DND-41 (cell line): ENCODE data around the gene FAM168A.

Source experiments
- ATAC-seq: fragments of 200-7000 bp; cut with Tn5 transposase; 3 replicates; pipeline ENCODE4 v1.9.1; 2021; ENCODE audit warnings: low read depth; ENCODE audit not compliant: insufficient read depth
- DNase-seq: peaks from one replicate; pipeline ENCODE4 v3.0.0-alpha.2; 2020
- H2AFZ ChIP-seq: 2 replicates; pipeline ENCODE4 v1.6.0; 2012; ENCODE audit warnings: low read depth, low read length
- H3K27ac ChIP-seq: 2 replicates; pipeline ENCODE4 v1.5.1; 2012; ENCODE audit warnings: low read length, inconsistent platforms
- H3K27me3 ChIP-seq: fragments of 200-600 bp; sonication (generic); 2 replicates; pipeline ENCODE4 v1.6.0; 2012; ENCODE audit warnings: low read length, mild to moderate bottlenecking, inconsistent platforms; ENCODE audit not compliant: insufficient read depth, poor library complexity
- H3K36me3 ChIP-seq: 2 replicates; pipeline ENCODE4 v1.5.1; 2012; ENCODE audit warnings: low read length, inconsistent platforms; ENCODE audit not compliant: insufficient read depth
- H3K4me1 ChIP-seq: 2 replicates; pipeline ENCODE4 v1.5.1; 2012; ENCODE audit warnings: mild to moderate bottlenecking, low read length; ENCODE audit not compliant: insufficient read depth
- H3K4me2 ChIP-seq: 2 replicates; pipeline ENCODE4 v1.6.0; 2012; ENCODE audit warnings: mild to moderate bottlenecking, moderate library complexity, low read length, inconsistent platforms; ENCODE audit not compliant: insufficient read depth
- H3K4me3 ChIP-seq, 2 experiments: fragments of 200-600 bp in 1 of 2; shearing (Covaris generic) in 1 of 2; 2 replicates each; pipeline ENCODE4 v1.5.1; 2012 to 2016; ENCODE audit warnings: inconsistent platforms in 2 of 2, low read length in 2 of 2, mild to moderate bottlenecking in 2 of 2, low read depth in 1 of 2, moderate library complexity in 1 of 2
- H3K79me2 ChIP-seq: 2 replicates; pipeline ENCODE4 v1.6.0; 2012; ENCODE audit warnings: low read length, inconsistent platforms; ENCODE audit not compliant: insufficient read depth
- H3K9ac ChIP-seq: 2 replicates; pipeline ENCODE4 v1.6.0; 2012; ENCODE audit warnings: low read depth, mild to moderate bottlenecking, inconsistent platforms, low read length, moderate library complexity
- H3K9me3 ChIP-seq: 2 replicates; pipeline ENCODE4 v1.5.1; 2012; ENCODE audit warnings: low read length, moderate library complexity, mild to moderate bottlenecking, inconsistent platforms; ENCODE audit not compliant: insufficient read depth, severe bottlenecking
- H4K20me1 ChIP-seq: 2 replicates; pipeline ENCODE4 v1.6.0; 2012; ENCODE audit warnings: low read length; ENCODE audit not compliant: insufficient read depth
- EZH2 ChIP-seq: IDR thresholded peaks from 3 replicates; pipeline ENCODE4 v1.6.1; 2012; ENCODE audit warnings: borderline replicate concordance, low read depth, mild to moderate bottlenecking, moderate library complexity, low read length, inconsistent platforms; ENCODE audit not compliant: severe bottlenecking
- TF ChIP-seq, protein P1 (sequence below): IDR thresholded peaks from 2 replicates; pipeline ENCODE4 v1.5.1; 2012; ENCODE audit warnings: borderline replicate concordance, low read length, moderate library complexity, mild to moderate bottlenecking; ENCODE audit not compliant: poor library complexity, severe bottlenecking; ENCODE audit errors: extremely low read depth

The FAM168A gene

DNA sequence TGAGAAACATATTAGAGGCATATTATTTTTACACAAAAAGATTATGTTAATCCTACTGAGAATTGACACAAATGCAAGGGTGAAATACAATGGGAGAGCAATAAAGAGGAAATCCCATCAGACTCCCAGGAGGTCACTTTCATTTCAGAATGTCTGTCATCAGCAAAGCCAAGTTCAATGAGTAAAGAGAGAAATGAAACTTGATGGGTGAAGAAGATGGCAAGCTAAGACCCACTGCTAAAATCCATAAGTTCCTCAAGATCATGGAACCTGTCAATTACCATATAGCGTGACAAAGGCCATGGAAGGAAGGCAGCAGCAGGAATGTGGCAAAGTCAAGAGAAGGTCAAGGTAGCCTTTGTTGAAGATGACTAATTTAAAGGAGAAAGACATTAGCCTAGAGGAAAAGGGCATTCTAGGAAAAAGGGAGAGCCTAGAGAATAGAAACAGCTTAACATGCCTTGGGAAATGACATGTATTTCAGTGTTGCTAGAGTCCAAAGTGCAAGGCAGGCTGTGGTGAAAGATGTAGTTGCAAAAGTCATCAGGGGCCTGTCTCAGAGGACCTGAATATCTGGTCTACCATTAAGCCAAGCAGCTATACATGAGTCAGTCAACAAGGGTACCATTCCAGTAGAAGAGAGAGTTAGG lies 43.1 kb downstream of the FAM168A start:
- peaks cover 19% of the 10 kb centered on the region; the same call in 1 of the 2 replicates for H3K4me1 ChIP-seq
- no peak overlapping the region for H2AFZ ChIP-seq
- no peak overlapping the region for H3K4me2 ChIP-seq
- no peak for ATAC-seq
- no peaks in the 10 kb centered on the region for H3K9me3 ChIP-seq
- DNase-seq, result no peak
- no peak overlapping the region for H3K27ac ChIP-seq
- H3K27me3 ChIP-seq, result no peaks in the 10 kb centered on the region
- no peaks in the 10 kb centered on the region for H4K20me1 ChIP-seq
- H3K9ac ChIP-seq, result no peak overlapping the region
- TF ChIP-seq, protein P1, sequence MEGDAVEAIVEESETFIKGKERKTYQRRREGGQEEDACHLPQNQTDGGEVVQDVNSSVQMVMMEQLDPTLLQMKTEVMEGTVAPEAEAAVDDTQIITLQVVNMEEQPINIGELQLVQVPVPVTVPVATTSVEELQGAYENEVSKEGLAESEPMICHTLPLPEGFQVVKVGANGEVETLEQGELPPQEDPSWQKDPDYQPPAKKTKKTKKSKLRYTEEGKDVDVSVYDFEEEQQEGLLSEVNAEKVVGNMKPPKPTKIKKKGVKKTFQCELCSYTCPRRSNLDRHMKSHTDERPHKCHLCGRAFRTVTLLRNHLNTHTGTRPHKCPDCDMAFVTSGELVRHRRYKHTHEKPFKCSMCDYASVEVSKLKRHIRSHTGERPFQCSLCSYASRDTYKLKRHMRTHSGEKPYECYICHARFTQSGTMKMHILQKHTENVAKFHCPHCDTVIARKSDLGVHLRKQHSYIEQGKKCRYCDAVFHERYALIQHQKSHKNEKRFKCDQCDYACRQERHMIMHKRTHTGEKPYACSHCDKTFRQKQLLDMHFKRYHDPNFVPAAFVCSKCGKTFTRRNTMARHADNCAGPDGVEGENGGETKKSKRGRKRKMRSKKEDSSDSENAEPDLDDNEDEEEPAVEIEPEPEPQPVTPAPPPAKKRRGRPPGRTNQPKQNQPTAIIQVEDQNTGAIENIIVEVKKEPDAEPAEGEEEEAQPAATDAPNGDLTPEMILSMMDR, result no peak
- no peak for TF ChIP-seq EZH2
- no peak overlapping the region for H3K4me3 ChIP-seq
- H3K36me3 ChIP-seq, result no peaks in the 10 kb centered on the region
- peaks cover 21% of the 10 kb centered on the region for H3K79me2 ChIP-seq

DNA sequence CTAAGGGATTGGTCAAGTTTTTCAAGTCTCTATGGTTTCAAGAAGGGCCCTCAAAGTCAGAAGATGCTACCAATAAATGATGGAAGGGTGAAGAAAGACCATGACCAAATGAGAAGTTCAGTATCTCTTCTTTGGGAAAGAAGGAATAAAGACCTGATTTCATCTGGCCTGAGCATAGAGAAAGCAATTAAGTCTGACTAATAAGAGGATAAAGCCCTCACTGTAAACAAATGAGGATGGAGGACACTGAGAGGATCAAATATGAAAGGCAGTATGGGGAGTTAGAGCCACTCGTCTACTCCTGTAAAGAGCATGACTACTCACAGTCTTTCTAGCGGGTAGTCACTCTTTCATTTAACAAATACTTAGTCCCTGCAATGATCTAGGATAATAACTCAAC lies 44.6 kb downstream of the FAM168A start:
- H3K9me3 ChIP-seq, result no peaks in the 10 kb centered on the region
- no peak overlapping the region for H3K4me2 ChIP-seq
- DNase-seq (no peak), ATAC-seq (no peak)
- no peak overlapping the region for H2AFZ ChIP-seq
- no peaks in the 10 kb centered on the region for H3K27me3 ChIP-seq
- H3K4me3 ChIP-seq, result no peak overlapping the region
- no peak overlapping the region for H3K27ac ChIP-seq
- no peak overlapping the region for H3K9ac ChIP-seq
- H3K36me3 ChIP-seq, result no peaks in the 10 kb centered on the region
- peaks cover 17% of the 10 kb centered on the region for H3K79me2 ChIP-seq
- H3K4me1 ChIP-seq, result peaks cover 19% of the 10 kb centered on the region; the same call in 1 of the 2 replicates
- H4K20me1 ChIP-seq, result no peaks in the 10 kb centered on the region
- TF ChIP-seq, protein P1, result no peak
- TF ChIP-seq EZH2, result no peak

DNA sequence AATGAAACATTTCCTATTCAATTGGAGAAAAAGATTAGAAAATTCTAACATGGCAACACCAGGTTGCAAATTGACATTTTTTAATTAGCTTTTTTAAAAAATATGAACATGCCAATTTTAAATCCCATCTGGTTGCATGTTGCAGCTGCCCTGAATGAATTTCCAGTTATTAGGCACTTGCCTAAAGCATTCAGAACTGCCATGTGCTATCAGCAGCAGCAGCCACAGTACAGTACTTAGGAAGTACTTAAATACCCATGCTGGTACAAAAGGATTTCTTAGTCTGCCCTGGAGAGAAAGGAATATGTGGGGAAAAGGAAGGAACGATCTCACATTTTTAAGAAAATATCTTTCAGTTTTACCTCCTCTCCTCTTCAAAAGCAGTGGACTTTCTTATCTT lies 46.2 kb downstream of the FAM168A start:
- DNase-seq (no peak), ATAC-seq (no peak)
- no peaks in the 10 kb centered on the region for H3K27me3 ChIP-seq
- no peak for TF ChIP-seq EZH2
- TF ChIP-seq, protein P1, result no peak
- peaks cover 18% of the 10 kb centered on the region for H3K79me2 ChIP-seq
- H3K4me1 ChIP-seq, result peaks cover 19% of the 10 kb centered on the region; the same call in 1 of the 2 replicates
- no peaks in the 10 kb centered on the region for H3K36me3 ChIP-seq
- no peaks in the 10 kb centered on the region for H4K20me1 ChIP-seq
- H3K9me3 ChIP-seq, result no peaks in the 10 kb centered on the region
- H3K9ac ChIP-seq, result no peak overlapping the region
- no peak overlapping the region for H2AFZ ChIP-seq
- no peak overlapping the region for H3K27ac ChIP-seq
- H3K4me3 ChIP-seq, result no peak overlapping the region
- H3K4me2 ChIP-seq, result no peak overlapping the region
